ENCODE results near the gene PKMYT1. TPM values are rescaled to one million over a fixed set of nuclear protein-coding genes. Genes with fewer than 3 reads are reported as not detected.

PKMYT1 gene
- total RNA-seq, 4 donors from 2014 or later, result 1.6 to 1.7 TPM; not detected in 2

DNA sequence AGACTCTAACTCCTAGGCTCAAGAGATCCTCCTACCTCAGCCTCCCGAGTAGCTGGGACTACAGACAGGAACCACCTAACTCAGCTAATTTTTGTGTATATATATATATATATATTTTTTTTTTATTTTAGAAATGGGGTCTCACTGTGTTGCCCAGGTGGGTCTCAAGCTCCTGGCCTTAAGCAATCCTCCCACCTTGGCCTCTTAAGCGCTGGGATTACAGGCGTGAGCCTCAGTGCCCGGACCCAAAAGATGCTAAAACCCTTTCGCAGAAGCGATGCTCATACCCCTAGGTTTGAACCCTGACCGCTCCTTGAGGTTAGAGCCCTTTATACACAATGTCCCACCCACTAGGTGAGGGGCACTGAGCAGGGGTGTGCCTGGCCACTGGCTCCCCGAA is 30.3 kb upstream of the PKMYT1 start:
- H3K27me3 ChIP-seq, result peaks cover 97% of the 10 kb centered on the region
- H3K36me3 ChIP-seq, result no peaks in the 10 kb centered on the region
- H3K4me1 ChIP-seq, result no peaks in the 10 kb centered on the region
- H3K9me3 ChIP-seq, result no peaks in the 10 kb centered on the region
- WGBS, 2 donors (ENCODE audit: low coverage in 1 of 2), result 50% methylated on average over 1 of the region's 8 CpGs; no CpG with 5 or more reads in 1 of the 2 donors
- no peak overlapping the region for H3K27ac ChIP-seq
- TF ChIP-seq, protein P1, sequence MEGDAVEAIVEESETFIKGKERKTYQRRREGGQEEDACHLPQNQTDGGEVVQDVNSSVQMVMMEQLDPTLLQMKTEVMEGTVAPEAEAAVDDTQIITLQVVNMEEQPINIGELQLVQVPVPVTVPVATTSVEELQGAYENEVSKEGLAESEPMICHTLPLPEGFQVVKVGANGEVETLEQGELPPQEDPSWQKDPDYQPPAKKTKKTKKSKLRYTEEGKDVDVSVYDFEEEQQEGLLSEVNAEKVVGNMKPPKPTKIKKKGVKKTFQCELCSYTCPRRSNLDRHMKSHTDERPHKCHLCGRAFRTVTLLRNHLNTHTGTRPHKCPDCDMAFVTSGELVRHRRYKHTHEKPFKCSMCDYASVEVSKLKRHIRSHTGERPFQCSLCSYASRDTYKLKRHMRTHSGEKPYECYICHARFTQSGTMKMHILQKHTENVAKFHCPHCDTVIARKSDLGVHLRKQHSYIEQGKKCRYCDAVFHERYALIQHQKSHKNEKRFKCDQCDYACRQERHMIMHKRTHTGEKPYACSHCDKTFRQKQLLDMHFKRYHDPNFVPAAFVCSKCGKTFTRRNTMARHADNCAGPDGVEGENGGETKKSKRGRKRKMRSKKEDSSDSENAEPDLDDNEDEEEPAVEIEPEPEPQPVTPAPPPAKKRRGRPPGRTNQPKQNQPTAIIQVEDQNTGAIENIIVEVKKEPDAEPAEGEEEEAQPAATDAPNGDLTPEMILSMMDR (IDR thresholded peaks at IDR 0.05), result no peak
- no peak for TF ChIP-seq POLR2A (IDR thresholded peaks at IDR 0.05)
- TF ChIP-seq EP300 (IDR thresholded peaks at IDR 0.05), result no peak
- H3K4me3 ChIP-seq, result no peak overlapping the region
- ATAC-seq, result no peak

GRCh38 chr16:3009568-3010390 is 29.5 kb upstream of the PKMYT1 start:
- WGBS, 2 donors (ENCODE audit: low coverage in 1 of 2), result 43 to 48% methylated on average over 4 to 12 of the region's 21 CpGs
- no peak for ATAC-seq
- Histone ChIP-seq H3K27me3 (peaks cover 100% of the 10 kb centered on the region), H3K9me3 (no peaks in the 10 kb centered on the region), H3K4me1 (peaks cover 0 to 3% (median 3%) of the 10 kb centered on the region in 3 donors), H3K36me3 (no peaks in the 10 kb centered on the region), H3K27ac (no peak overlapping the region), H3K4me3 (no peak overlapping the region)
- TF ChIP-seq, protein P1 (IDR thresholded peaks at IDR 0.05), result no peak
- TF ChIP-seq EP300 (IDR thresholded peaks at IDR 0.05) (no peak), POLR2AphosphoS5 (IDR thresholded peaks at IDR 0.05) (no peak)

GRCh38 chr16:3008690-3009037 is 28.4 kb upstream of the PKMYT1 start:
- ATAC-seq, result no peak
- WGBS, 2 donors (ENCODE audit: low coverage in 1 of 2), result 80% methylated on average over 1 of the region's 4 CpGs; no CpG with 5 or more reads in 1 of the 2 donors
- no peak overlapping the region for H3K4me3 ChIP-seq
- TF ChIP-seq POLR2A (IDR thresholded peaks at IDR 0.05) (no peak), POLR2AphosphoS5 (IDR thresholded peaks at IDR 0.05) (no peak), EP300 (IDR thresholded peaks at IDR 0.05) (no peak)
- TF ChIP-seq, protein P1 (IDR thresholded peaks at IDR 0.05), result no peak
- no peaks in the 10 kb centered on the region for H3K9me3 ChIP-seq
- peaks cover 90% of the 10 kb centered on the region for H3K27me3 ChIP-seq
- H3K4me1 ChIP-seq, result peaks cover 0 to 7% (median 4%) of the 10 kb centered on the region in 3 donors
- H3K27ac ChIP-seq, result no peak overlapping the region
- H3K36me3 ChIP-seq, result no peaks in the 10 kb centered on the region

DNA sequence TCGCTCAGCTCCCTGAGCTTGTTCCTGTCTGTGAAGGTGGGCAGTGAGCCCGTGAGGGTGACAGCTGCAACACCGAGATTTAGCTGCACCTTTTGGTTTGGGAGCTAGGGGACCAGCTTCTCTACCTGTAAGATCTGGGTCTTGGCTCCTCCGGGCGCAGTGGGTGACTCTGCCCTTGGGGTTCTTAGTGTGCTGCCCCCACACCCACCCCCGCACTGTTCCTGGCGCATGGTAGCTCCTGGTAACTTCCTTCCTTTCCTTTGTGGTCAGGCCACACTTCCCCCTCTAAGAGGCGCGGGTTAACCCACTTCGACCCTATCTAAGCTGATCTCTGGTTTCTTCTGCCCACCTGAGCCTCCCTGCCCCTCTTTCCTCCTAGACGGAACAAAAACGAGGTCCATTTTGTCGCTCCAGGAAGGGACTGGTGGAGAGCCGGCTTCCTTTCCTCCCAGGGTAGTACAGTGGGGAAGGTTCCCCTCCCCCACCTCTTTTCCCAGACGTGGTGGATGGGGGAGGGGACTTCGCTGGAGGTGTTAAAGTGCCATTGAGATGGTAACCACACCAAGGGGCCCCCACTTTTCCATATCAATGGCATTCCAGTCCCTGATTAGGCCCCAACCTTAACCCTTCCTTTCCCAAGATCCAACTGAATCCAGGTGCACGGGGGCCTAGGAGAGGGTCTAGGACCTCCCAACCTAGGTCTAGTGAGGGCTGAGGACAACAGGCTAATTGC is 27.9 kb upstream of the PKMYT1 start:
- Histone ChIP-seq H3K4me1 (peaks cover 0 to 11% (median 4%) of the 10 kb centered on the region in 3 donors), H3K27ac (no peak overlapping the region), H3K9me3 (no peaks in the 10 kb centered on the region), H3K27me3 (peaks cover 85% of the 10 kb centered on the region), H3K4me3 (no peak overlapping the region), H3K36me3 (no peaks in the 10 kb centered on the region)
- TF ChIP-seq POLR2AphosphoS5 (IDR thresholded peaks at IDR 0.05) (no peak), EP300 (IDR thresholded peaks at IDR 0.05) (no peak), POLR2A (IDR thresholded peaks at IDR 0.05) (no peak)
- TF ChIP-seq, protein P1 (IDR thresholded peaks at IDR 0.05), result no peak
- 20 to 23% methylated on average over 5 to 10 of the region's 17 CpGs for WGBS, 2 donors (ENCODE audit: low coverage in 1 of 2)
- no peak for ATAC-seq

Measured in gastroesophageal sphincter (tissue), 4 donors.